WTC11 (cell line): ENCODE data around the gene UBQLN1. TPM values are rescaled to one million over a fixed set of nuclear protein-coding genes. Genes with fewer than 3 reads are reported as not detected.

Experiments used
- ATAC-seq: fragments of 200-7000 bp; cut with Tn5 transposase; 2 replicates; pipeline ENCODE4 v1.10.0; 2021; ENCODE audit warnings: mild to moderate bottlenecking, moderate library complexity
- Bru-seq: library from RNA; stranded (reverse); fragments of 400-500 nt; gene quantifications from one replicate; lab custom pipeline; 2021; lab: Mats Ljungman, UMichigan
- CTCF ChIA-PET: fragments of 300-600 bp; sonication (Branson Sonifier 250); formaldehyde crosslinking; loops from one replicate; lab custom pipeline; 2021; ENCODE audit warnings: antibody characterized with exemption; lab: Charles Lee
- POLR2A ChIA-PET: fragments of 350-600 bp; sonication (Branson Sonifier 250); formaldehyde crosslinking; loops from one replicate; lab custom pipeline; 2021; ENCODE audit warnings: antibody characterized with exemption; lab: Charles Lee
- DNase-seq: peaks from one replicate; pipeline ENCODE4 v3.0.0; 2021; ENCODE audit warnings: low spot score
- H3K27ac Mint-ChIP-seq: 2 replicates; pipeline ENCODE4 v1.8.0; 2021; ENCODE audit warnings: mixed read lengths
- H3K27me3 Mint-ChIP-seq: 2 replicates; pipeline ENCODE4 v1.8.0; 2021; ENCODE audit warnings: low read depth, mild to moderate bottlenecking, moderate library complexity, mixed read lengths
- H3K36me3 Mint-ChIP-seq: 2 replicates; pipeline ENCODE4 v1.8.0; 2021; ENCODE audit warnings: mixed read lengths
- H3K4me1 Mint-ChIP-seq: 2 replicates; pipeline ENCODE4 v1.8.0; 2022; ENCODE audit warnings: mixed read lengths
- H3K4me3 Mint-ChIP-seq: 2 replicates; pipeline ENCODE4 v1.8.0; 2021; ENCODE audit warnings: mild to moderate bottlenecking, moderate library complexity, mixed read lengths
- H3K9me3 Mint-ChIP-seq: 2 replicates; pipeline ENCODE4 v1.8.0; 2021; ENCODE audit warnings: mixed read lengths
- ATF1 ChIP-seq: sonication (generic); formaldehyde crosslinking; IDR thresholded peaks from 2 replicates; pipeline ENCODE4 v1.8.1; 2023; ENCODE audit warnings: mild to moderate bottlenecking, moderate library complexity, missing genetic modification reagents
- ATF2 ChIP-seq: sonication (generic); formaldehyde crosslinking; IDR thresholded peaks from 2 replicates; pipeline ENCODE4 v1.8.1; 2022; ENCODE audit warnings: low read depth, missing genetic modification reagents, borderline replicate concordance
- ERG ChIP-seq: fragments of 250-450 bp; sonication (Bioruptor Pico); IDR thresholded peaks from 2 replicates; pipeline ENCODE4 v1.8.0; 2021; ENCODE audit warnings: mild to moderate bottlenecking
- FOXP1 ChIP-seq: sonication (generic); formaldehyde crosslinking; IDR thresholded peaks from 2 replicates; pipeline ENCODE4 v1.8.0; 2022; ENCODE audit warnings: missing genetic modification reagents, mild to moderate bottlenecking, moderate library complexity, borderline replicate concordance
- FOXP4 ChIP-seq: sonication (generic); formaldehyde crosslinking; IDR thresholded peaks from 2 replicates; pipeline ENCODE4 v1.8.0; 2022; ENCODE audit warnings: mild to moderate bottlenecking, missing genetic modification reagents
- HMGXB4 ChIP-seq: sonication (generic); formaldehyde crosslinking; IDR thresholded peaks from 2 replicates; pipeline ENCODE4 v1.8.1; 2023; ENCODE audit warnings: mild to moderate bottlenecking, moderate library complexity, missing genetic modification reagents
- MYBL2 ChIP-seq: sonication (generic); formaldehyde crosslinking; IDR thresholded peaks from 2 replicates; pipeline ENCODE4 v1.8.1; 2023; ENCODE audit warnings: mild to moderate bottlenecking, moderate library complexity, missing genetic modification reagents
- NFYB ChIP-seq: sonication (generic); formaldehyde crosslinking; conservative IDR thresholded peaks from 2 replicates; pipeline ENCODE4 v1.8.0; 2022; ENCODE audit warnings: low read depth, missing genetic modification reagents
- NR1H2 ChIP-seq: sonication (generic); formaldehyde crosslinking; IDR thresholded peaks from 2 replicates; pipeline ENCODE4 v1.9.0; 2021; ENCODE audit warnings: mild to moderate bottlenecking, moderate library complexity, missing genetic modification reagents
- PRDM15 ChIP-seq: sonication (generic); formaldehyde crosslinking; IDR thresholded peaks from 2 replicates; pipeline ENCODE4 v1.8.0; 2022; ENCODE audit warnings: missing genetic modification reagents
- RELA ChIP-seq: sonication (generic); formaldehyde crosslinking; IDR thresholded peaks from 2 replicates; pipeline ENCODE4 v1.8.1; 2022; ENCODE audit warnings: missing genetic modification reagents, mild to moderate bottlenecking, borderline replicate concordance
- SP1 ChIP-seq: sonication (generic); formaldehyde crosslinking; conservative IDR thresholded peaks from 2 replicates; pipeline ENCODE4 v1.8.1; 2022; ENCODE audit warnings: missing genetic modification reagents
- TEAD4 ChIP-seq: sonication (generic); formaldehyde crosslinking; IDR thresholded peaks from 2 replicates; pipeline ENCODE4 v1.8.0; 2022; ENCODE audit warnings: mild to moderate bottlenecking, missing genetic modification reagents
- ZBTB43 ChIP-seq: sonication (generic); formaldehyde crosslinking; IDR thresholded peaks from 2 replicates; pipeline ENCODE4 v1.8.1; 2023; ENCODE audit warnings: mild to moderate bottlenecking, missing genetic modification reagents
- ZNF219 ChIP-seq: sonication (generic); formaldehyde crosslinking; IDR thresholded peaks from 2 replicates; pipeline ENCODE4 v1.8.0; 2023; ENCODE audit warnings: missing genetic modification reagents, mild to moderate bottlenecking, borderline replicate concordance
- ZNF263 ChIP-seq: sonication (generic); formaldehyde crosslinking; IDR thresholded peaks from 2 replicates; pipeline ENCODE4 v1.8.1; 2022; ENCODE audit warnings: low read depth, mild to moderate bottlenecking, moderate library complexity, missing genetic modification reagents
- ZNF281 ChIP-seq: sonication (generic); formaldehyde crosslinking; IDR thresholded peaks from 2 replicates; pipeline ENCODE4 v1.8.0; 2023; ENCODE audit warnings: mild to moderate bottlenecking, missing genetic modification reagents
- long read RNA-seq, 3 experiments: library from RNA in 1 of 3; library from capped mRNA in 1 of 3; library from polyadenylated mRNA in 1 of 3; unstranded in 2 of 3; stranded (forward) in 1 of 3; transcript quantifications; one replicate each; pipeline ENCODE4 v2.0.0, GENCODE V29; 2021
- total RNA-seq: library from RNA; stranded (reverse); gene quantifications from 3 replicates; pipeline ENCODE4 v1.2.3, GENCODE V29; 2021

UBQLN1 gene
- total RNA-seq (103 to 110 TPM (median 105 TPM) in 3 replicates), Bru-seq, nascent RNA (percentile 94 among the genes with signal in this experiment)
- long read RNA-seq, experiment 1, full-length matches to known transcripts, result 208 of 242 reads
- long read RNA-seq, experiment 1, partial matches to known transcripts, result 6 of 242 reads
- long read RNA-seq, experiment 1, other reads (novel, unspliced or antisense), result 28 of 242 reads
- long read RNA-seq, experiment 2, full-length matches to known transcripts, result 105 of 200 reads
- long read RNA-seq, experiment 2, partial matches to known transcripts, result 29 of 200 reads
- long read RNA-seq, experiment 2, other reads (novel, unspliced or antisense), result 66 of 200 reads
- long read RNA-seq, experiment 3, full-length matches to known transcripts, result 12 of 24 reads
- long read RNA-seq, experiment 3, partial matches to known transcripts, result 7 of 24 reads
- long read RNA-seq, experiment 3, other reads (novel, unspliced or antisense), result 5 of 24 reads

- H3K9me3 Mint-ChIP-seq, result peaks cover 6% of the 10 kb centered on the region
- POLR2A ChIA-PET, result interaction anchor here (0.7 to 1.6 kb wide), 9 partner anchors 16 to 442 kb away, joined by 3 to 5 read pairs (median 3); partner anchors contain the start of genes HNRNPK, IDNK, KIF27 and RMI1
- DNase-seq, result peak; percentile 87
- H3K36me3 Mint-ChIP-seq, result peaks cover 20% of the 10 kb centered on the region
- peak within 1 kb of the TSS; percentile 90 for H3K4me3 Mint-ChIP-seq
- peaks cover 25% of the 10 kb centered on the region for H3K4me1 Mint-ChIP-seq
- CTCF ChIA-PET, result interaction anchor here (0.8 to 1.9 kb wide), 4 partner anchors 10 to 374 kb away, joined by 3 to 7 read pairs (median 4); no protein-coding TSS in a partner anchor
- H3K27ac Mint-ChIP-seq, result peak within 1 kb of the TSS; percentile 96
- peak; percentile 80 for ATAC-seq
- no peaks in the 10 kb centered on the region; the same call in none of the 2 replicates for H3K27me3 Mint-ChIP-seq
- TF ChIP-seq PRDM15 (CRISPR knock-in tag) (no peak), ZNF281 (CRISPR knock-in tag) (peak; percentile 96), MYBL2 (CRISPR knock-in tag) (peak; percentile 87; the same call in 1 of the 2 replicates), ATF2 (CRISPR knock-in tag) (peak; percentile 19; the same call in 1 of the 2 replicates), TEAD4 (CRISPR knock-in tag) (0 out of 2 replicates have a peak, but pooled peaks have one; percentile 56), NFYB (CRISPR knock-in tag) (no peak; the same call in 1 of the 2 replicates), NR1H2 (no peak), HMGXB4 (CRISPR knock-in tag) (peak; percentile 92; the same call in 1 of the 2 replicates), ZNF219 (CRISPR knock-in tag) (no peak), ZBTB43 (CRISPR knock-in tag) (peak; percentile 78; the same call in 1 of the 2 replicates), ZNF263 (CRISPR knock-in tag) (no peak), ERG (no peak), RELA (no peak), ATF1 (CRISPR knock-in tag) (peak; percentile 74; the same call in 1 of the 2 replicates), FOXP4 (CRISPR knock-in tag) (peak; percentile 51), FOXP1 (CRISPR knock-in tag) (peak; percentile 79; the same call in 1 of the 2 replicates), SP1 (CRISPR knock-in tag) (peak; percentile 77)
Observed at GRCh38 chr9:83707768-83708514, at the start of gene UBQLN1. Gene UBQLN1 (minus strand): TSS chr9:83707958. CDS start chr9:83707679, 279 bp downstream.
